NCI-H446 (cell line): ENCODE results near the gene IL1RAPL2.
"Not testable (repeated sequence)": the region's sequence is repeated elsewhere in the genome, so short reads cannot be mapped to it uniquely, and the experiment has no call there.

ENCODE experiments used
- DNase-seq, 2 experiments: peaks; one replicate each; lab custom pipeline; 2025; lab: John Stamatoyannopoulos, UW

The IL1RAPL2 gene

GRCh38 chrX:105608745-105609144, 1042.7 kb downstream of the IL1RAPL2 start:
- DNase-seq = no peak

- DNase-seq = no peak
These were observed 1043.5 kb downstream of the IL1RAPL2 start for GRCh38 chrX:105609530-105609929.

DNA sequence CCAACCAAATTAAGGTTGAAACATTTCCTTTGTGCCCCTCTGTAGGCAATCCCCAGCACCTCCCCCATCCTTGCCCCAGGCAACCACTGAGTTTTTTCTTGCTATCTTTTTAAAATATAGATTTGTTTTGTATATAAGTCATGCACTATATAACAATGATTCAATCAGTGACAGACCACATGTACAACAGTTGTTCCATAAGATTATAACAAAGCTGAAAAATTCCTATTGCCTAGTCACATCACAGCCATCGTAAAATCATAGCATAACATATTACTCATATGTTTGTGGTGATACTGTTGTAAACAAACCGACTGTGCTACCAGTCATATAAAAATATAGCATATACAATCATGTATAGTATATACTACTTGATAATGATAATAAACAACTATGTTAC, 1044.4 kb downstream of the IL1RAPL2 start:
- no peak for DNase-seq

DNA sequence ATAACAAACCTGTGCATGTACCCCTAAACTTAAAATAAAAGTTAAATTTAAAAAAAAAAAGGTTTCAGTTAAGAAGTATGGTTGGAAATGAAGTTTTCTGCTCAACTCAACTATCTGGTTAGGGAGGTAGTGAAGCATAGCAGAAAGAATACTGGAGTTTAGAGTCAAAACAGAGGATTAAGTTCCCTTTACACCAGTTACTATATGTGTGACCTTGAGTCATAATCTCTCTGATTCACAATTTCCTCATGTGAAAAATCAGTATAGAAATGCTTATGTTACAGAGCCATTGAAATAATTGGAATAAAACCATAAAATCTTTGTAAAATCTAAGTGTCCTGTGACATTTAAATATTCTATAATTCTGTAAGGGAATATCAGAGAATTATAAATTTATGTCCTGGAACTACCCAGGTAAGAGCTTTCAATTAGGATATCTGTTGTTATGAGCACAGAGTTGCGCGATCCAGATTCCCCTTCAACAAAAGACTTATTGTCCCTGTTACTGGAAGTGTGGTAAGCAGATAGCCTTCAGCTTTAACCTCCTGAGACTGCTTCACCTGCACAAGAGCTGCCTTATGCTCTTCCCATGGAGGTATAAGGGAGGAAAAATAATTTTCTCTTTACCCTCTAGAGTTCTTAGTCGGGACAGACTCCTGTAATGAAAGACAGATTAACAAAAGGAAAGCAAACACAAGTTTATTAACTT, 1052.5 kb downstream of the IL1RAPL2 start:
- no peak for DNase-seq

GRCh38 chrX:105634180-105634579, 1068.2 kb downstream of the IL1RAPL2 start:
- no peak for DNase-seq

- no peak for DNase-seq
These were observed 1069.8 kb downstream of the IL1RAPL2 start for GRCh38 chrX:105635794-105636193.

GRCh38 chrX:105636667-105637066, 1070.7 kb downstream of the IL1RAPL2 start:
- no peak for DNase-seq

GRCh38 chrX:105645667-105646357, 1079.8 kb downstream of the IL1RAPL2 start:
- DNase-seq = no peak

- no peak for DNase-seq
These were observed 1080.8 kb downstream of the IL1RAPL2 start for GRCh38 chrX:105646592-105647372.

- DNase-seq = no peak
These were observed 1081.8 kb downstream of the IL1RAPL2 start for GRCh38 chrX:105647749-105648148.

- no peak for DNase-seq
These were observed 1082.7 kb downstream of the IL1RAPL2 start for GRCh38 chrX:105648732-105649131.

DNA sequence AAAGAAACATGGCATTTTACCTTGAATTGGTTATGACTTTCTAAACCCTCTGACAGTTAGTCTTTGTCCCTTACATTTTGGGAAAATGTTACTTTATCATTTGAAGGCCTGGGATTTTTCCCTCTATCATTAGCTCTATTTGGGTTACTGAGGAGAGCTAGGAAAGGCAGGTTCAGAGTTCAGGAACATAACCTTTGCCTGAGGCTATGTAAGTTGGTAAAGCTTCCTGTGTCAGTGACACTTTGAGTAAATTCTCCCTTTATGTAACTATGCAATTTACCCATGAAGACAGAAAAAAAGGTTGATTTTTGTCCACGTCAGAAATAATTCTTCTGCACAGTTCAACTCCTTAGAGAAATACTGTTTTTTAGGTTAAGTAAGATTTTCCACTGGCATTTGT, 1084.6 kb downstream of the IL1RAPL2 start:
- no peak for DNase-seq

DNA sequence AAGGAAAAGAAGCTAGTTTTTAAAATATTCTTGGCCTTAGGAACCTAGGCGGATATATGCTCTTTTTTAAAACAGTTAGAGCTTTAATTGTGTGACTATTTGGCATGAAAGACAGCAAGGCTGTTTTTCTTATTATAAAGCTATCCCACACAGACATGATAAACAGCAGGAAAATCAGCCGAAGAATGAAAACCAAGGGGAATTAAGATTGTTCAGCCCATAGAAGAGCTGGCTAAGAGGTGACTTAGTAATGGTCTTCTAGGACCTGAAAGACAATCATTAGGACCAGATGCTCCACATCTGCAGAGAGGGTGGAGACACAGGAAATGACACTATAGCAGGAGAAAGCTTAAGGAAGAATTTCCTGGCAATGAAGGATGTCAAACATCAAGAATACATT, 1085.0 kb downstream of the IL1RAPL2 start:
- no peak for DNase-seq

DNA sequence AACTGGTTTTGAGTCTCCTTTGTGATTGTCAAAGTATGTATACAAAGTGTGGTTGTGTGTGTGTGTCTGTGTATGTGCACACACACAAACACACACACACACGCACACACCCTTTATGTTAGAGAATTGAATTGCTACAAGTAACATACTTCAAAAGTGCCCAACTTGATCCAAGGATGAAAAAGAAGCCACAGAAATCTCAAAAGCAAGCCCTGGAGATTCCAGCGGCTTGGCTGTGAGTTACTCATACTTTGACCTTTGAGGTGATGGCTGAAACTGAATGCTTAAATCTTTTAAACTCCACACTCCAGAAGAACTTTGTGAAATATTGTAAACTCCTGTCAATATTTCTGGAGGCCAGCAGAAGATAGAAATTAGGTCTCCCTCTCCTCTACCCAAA, 1087.9 kb downstream of the IL1RAPL2 start:
- DNase-seq = no peak

DNA sequence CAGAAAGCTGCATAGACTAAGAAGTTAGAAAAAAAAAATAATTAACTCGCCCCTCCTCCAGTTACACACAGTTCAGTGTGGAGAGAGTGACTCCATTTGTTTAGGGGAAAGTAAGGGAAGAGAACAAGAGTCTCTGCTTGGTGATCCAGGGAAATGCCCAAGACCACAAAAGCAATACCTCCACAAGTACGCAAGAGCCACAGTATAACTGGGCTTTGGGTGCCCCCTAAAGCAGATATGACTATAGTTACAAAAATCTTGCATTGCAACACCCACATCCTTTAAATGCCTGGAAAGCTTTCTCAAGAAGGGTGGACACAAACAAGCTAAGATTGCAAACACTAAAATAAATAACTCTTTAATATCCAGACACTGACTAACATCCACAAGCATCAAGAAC, 1092.1 kb downstream of the IL1RAPL2 start:
- DNase-seq = no peak

- DNase-seq = no peak
These were observed 1096.2 kb downstream of the IL1RAPL2 start for GRCh38 chrX:105662248-105662647.

DNA sequence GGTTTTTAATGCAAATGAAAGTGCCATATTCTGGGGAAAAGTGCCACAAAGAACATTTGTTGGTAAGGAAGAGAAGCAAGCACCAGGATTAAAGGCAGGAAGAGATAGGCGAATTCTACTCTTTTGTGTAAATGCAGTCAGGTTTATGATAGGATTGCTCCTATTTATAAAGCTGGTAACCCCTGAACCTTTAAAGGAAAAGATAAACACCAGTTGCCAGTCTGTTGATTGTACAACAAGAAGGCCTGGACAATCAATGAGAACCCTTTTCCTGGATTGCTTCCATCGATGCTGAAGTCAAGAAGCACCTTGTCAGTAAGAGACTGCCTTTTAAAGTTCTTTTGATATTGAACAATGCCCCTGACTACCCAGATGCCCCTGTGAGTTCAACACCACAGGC, 1098.2 kb downstream of the IL1RAPL2 start:
- DNase-seq = no peak

- not testable (repeated sequence) for DNase-seq
These were observed 1118.3 kb downstream of the IL1RAPL2 start for GRCh38 chrX:105684288-105684687.

DNA sequence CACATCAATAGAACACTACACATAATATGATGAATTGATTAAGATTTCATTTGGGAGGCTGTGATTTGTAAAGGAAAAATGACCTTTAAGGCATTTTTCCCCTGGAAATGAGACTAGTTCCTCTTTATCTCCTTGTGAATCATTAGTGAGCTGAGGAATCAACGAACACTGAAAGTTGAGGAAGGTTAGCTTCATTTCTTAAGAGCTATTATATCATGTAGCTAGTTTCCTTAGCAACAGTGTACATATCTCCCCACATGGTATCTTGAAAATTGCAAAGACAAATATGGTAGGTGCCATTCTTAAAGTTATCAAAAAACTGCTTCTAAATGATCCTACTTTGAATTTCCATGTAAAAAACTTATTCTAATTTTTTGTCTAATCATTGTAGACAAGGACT, 1128.8 kb downstream of the IL1RAPL2 start:
- no peak for DNase-seq

DNA sequence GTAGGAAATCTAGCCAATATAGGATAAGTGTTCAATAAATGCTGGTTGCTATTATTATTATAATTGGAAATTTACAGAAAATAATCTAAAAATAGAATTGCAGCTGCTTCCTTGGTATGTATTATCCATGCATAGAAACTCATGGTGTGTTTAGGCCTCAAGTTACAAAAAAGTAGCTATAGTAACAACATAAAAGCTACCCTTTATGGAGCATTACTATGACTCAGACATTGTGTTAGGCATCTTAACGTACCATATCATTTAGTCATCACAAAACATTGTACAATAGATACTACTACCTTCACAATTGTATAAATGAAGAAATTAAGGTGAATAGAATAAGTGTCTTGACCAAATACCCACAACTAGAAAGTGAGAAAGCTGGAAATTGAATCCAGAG, 1129.5 kb downstream of the IL1RAPL2 start:
- no peak for DNase-seq

DNA sequence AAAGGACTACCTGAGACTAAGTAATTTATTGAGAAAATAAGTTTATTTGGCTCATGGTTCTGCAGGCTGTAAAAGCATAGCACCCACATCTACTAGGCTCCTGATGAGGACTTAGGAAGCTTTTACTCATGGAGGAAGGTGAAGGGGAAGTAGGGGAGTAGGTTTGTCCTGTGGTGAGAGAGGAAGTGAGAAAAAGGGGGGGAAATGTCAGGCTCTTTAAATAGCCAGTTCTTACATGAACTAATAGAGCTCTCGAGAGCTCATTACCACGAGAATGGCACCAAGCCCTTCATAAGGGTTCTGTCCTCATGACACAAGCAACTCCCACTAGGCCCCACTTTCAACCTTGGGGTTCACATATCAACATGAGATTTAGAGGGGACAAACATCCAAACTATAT, 1130.9 kb downstream of the IL1RAPL2 start:
- DNase-seq = no peak

DNA sequence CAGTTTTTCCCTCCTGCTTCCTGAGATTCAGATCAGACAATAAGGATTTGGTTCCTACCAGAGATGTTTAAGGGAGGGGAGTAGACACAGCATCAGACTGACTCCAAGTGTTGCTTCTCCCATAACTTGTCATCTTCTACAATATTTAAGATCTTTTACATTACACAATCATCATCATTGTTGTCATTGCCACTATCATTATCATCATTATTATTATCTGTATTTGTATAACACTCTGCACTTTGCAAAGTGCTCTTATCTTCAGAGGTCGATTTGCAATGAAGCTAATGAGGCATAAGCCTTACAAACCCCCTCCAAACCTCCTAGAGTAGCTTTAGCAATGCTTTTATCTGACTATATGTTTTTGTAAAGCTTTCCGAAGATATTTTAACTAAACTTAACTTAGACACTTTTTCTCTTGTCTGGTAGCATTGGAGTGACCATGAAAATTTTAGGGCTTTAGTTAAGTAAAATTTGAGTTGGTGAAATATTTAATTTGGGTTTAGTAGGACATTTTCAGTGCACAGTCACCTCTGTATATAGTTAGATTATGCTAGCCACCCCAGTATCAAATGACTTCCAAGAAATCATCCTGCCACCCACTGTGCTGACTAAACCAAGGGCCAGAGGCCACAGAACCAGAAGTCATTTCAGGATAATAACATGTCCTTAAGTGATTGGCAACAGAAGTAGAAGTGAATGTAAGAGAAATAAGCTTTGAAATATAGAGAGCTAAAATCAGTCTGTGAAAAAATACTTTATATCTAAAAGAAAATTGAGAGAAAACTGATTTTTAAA, 1132.2 kb downstream of the IL1RAPL2 start:
- no peak for DNase-seq
